ENCODE data around the gene SRI.

SRI gene

DNA sequence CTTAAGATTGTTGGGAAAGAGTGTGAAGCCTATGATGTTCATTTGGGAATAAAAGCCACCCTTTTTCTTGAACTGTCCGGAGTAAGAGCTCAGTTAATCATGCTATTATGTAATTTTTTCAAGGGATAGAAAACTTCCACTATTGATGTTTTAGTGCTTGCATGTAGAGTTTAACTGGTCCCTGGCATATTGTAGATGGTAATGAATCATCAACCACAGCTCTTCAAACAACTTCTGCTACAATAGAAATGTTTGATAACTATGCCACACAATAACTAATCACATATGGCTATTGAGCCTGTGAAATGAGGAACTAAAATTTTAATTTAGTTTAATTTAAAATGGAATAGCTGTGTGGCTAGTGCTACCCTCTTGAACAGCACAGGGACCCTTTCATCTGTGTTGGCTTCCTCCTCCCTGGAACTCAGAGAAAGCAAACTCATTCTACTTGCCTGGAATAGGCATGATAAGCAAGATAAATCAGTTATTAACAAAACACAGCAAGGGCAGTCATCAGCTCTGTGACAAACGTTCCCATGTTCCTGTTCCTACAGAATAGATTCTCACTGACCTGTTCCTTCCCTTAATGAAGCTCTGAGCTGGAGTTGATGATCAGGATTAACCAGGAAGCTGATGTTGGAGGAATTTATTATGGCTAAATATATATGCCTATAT lies 4.9 kb upstream of the SRI start:
- DNase-seq, result no peak

DNA sequence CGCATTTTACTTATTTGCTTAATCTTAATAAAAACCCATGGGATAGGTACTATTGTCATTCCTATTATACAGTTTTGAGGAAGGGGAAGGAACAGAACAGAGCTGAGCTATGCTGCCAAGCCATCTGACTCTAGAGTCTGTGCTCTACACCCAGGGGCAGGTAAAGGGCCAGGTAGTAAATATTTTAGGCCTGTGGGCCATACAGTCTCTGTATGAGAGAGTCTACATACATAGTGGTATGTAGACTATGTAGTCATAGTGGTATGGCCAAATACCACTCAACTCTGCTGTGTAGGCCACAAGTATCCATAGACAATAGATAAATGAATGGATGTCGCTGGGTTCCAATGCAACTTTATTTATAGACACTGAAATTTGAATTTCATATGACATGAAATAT lies 3.4 kb upstream of the SRI start:
- no peak for DNase-seq

DNA sequence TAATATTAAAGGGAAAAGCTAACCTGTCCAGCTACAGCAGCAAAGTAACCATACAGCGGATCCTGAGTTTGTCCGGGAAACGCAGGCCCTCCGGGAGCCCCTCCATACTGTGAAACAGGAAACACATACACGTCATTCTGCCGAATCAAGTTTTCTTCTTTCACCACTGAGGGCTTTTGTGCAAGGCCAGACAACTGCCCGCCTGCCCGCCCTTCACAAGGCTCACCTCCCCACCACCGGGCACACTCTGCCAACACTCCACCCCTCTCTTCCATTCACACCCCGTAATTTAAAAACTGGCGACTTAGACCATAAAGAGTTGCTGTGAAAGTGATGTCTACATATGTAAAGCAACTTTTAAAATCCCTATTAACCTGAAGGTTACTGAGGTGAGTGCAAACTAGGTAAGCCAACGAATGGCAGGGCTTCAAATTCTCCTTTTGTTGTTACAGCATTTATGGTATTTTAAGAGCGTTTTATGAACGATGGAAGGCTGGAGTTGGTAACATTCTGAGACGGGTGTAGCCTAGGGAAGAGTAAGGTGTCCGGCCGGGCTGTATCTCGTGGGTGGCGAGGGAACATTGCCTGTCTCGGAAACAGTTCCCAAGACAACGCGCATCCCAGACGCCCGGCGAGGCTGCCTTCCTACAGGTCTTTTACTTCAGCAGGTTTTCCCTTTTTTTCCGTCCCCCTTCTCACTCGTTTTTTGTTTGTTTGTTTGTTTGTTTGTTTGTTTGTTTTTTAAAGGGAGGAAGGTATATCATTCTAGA lies 817 bp downstream of the SRI start:
- DNase-seq, result peak; percentile 73

- DNase-seq, result no peak
These were observed 1.5 kb downstream of the SRI start for GRCh38 chr7:88218429-88218745.

GRCh38 chr7:88217675-88218428 lies 2.0 kb downstream of the SRI start:
- DNase-seq, result no peak

DNA sequence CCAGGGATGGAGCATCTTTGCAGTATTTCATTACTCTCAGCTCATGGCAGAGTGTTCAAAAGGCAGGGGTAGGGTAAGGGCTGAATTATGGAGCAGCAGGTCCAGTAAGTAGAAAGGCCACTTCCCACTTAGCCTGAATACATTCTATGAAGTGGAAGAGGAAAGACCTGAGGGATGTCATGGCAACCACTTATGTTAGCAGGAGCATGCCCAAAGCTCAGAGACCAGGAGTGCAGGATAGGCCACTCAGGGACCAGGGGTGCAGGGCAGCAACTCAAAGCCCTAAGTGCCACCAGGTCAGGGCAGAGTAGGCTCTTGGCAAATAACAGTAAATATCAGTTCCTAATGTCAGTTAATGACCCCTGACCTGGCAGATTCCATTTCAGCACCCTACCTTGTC lies 3.6 kb downstream of the SRI start:
- DNase-seq, result no peak

DNA sequence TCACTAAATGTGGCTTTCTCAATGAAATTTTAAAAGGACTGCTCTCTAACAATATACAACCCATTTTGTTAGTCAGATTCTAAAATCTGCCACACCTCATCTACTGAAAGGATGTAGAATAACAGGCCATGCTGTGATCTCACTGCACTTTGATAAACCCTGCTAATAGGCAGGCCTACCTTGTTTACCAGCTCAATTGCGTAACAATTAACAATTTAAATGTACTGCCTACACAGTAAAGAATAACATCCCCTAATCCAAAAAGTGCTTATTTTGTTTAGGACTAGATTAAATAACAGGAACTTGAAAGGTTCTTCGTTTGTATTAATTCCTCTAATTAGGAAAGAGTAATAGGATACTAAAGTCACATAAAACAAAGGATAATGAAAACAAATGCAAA lies 4.5 kb downstream of the SRI start:
- DNase-seq, result no peak

DNA sequence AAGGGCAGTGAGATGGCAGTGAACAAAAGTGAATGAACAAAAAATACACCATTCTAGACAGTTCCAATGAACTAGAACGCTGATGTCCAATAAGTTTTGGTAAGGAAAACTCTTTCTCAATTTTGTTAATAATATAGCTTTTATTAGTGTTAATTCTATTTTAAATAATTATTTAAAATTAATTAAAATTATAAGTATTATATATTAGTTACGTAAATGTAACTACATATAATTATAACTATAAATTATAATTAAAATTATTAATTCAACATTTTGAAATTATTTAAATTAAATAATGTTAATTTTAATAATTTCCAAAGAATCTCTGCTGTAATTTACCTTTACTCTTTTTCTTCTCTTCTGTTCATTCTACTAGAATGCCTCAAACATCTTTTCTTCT lies 5.4 kb downstream of the SRI start:
- DNase-seq, result no peak

DNA sequence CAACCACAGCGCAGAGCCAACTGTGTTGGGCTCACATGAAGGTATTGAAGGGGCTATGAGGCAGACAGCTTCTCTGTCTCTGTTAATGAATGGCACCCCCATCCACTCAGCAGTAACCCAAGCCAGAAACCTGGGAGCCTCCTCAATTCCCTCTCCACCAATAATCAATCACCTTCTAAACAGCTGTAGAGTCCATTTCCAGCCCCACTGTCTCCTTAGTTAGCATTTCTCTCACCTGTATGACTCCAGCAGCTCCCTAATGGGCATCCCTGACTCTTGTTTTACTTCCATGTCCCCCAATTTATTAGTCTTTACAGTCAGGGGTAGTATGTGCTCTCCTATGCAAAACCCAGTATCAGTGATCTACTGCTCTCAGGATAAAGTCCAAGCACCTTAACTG lies 6.9 kb downstream of the SRI start:
- no peak for DNase-seq

DNA sequence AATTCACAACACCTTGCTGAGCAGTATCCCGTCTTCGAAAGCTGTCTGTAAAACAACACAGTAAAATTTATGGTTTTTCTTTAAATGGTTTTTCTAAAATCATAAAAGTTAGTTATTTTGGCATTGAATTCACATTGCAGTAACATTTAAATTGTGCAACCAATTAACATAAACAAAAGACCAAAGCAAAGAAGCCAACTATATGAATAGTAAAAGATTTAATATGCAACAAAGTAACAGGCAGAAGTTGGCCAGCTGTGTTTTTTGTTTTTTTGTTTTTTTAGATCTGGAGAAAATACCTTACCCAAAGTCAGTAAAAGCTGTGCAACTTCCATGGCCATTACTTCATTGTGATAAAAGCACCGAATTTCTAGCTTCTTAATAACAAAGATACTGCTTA lies 11.3 kb downstream of the SRI start:
- no peak for DNase-seq

GRCh38 chr7:88206254-88206653 lies 13.6 kb downstream of the SRI start:
- DNase-seq, result no peak

DNA sequence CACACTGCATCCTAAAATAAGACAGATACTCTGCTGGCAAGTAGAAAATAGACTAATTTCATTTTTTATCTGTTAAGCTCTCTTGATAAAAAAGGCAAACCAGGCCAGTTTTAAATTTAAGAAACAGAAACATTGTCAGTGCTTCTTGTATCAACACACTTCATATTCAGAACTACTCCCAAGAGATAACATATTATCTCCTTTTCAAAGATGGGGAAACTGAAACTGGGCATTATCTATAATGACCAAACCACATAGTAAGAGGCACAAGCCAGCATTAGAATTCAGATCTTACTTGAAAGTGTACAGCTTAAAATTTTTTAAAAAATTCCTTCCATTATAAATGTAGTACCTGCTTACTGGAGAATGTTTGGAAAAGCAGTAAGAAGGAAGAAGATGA lies 14.7 kb downstream of the SRI start:
- DNase-seq, result no peak

- no peak for DNase-seq
These were observed 15.2 kb downstream of the SRI start for GRCh38 chr7:88204525-88205110.

GRCh38 chr7:88203401-88203800 lies 16.4 kb downstream of the SRI start:
- no peak for DNase-seq

DNA sequence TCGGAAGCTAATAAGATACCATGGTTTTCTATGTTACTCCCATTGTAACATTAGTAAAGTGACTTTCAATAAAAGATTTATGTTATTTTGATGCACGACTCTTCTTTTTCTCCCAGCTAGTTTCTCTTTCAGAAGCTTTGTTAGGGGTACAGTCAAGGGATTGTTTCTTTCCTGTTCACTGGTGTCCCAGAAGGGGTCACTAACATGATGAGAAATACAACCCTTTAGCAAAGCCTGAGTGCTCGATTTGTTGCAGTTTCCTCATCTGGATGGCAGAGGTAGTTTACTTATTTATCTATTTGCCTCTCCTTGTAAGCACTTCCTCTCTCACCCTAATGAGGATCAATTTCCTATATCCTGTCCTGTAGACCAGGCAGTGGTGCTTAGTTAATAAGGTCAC lies 17.0 kb downstream of the SRI start:
- DNase-seq, result no peak

DNA sequence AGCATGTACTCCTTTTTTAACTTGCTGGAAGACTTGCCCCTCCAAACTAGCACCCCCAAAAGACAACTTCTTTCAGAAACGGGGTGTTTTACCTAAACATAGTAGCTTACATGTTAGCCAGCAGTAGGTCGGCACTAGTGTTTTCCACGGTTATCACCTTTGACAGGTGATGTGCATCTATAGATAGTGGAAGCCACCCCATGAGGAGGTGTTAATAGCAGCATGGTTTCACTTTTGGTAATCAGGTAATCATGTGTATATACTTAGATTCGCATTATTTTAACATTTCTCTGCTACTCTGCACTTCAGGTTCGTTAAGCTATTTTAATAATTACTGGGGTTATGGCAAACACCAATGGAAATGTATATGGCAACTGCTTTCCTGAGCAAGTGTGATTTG lies 17.6 kb downstream of the SRI start:
- no peak for DNase-seq

DNA sequence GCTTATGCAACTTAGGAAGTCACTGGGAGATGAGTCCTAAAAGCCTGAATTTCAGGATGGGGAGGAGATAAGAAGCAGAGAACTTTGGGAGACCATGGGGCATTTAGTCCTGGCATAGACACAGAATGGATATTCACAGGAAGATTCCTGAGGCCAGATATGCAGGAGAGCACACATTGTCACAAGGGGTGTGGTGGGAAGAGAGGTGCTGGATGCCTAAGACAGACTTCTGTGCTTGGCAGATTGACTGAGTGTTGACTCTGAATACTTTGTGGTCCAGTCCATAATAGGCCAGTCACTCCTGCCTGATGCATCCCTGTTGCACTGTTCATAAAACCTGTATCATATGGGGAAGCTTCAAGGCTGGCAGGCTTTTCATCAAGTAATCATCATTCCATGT lies 18.5 kb downstream of the SRI start:
- DNase-seq, result no peak

DNA sequence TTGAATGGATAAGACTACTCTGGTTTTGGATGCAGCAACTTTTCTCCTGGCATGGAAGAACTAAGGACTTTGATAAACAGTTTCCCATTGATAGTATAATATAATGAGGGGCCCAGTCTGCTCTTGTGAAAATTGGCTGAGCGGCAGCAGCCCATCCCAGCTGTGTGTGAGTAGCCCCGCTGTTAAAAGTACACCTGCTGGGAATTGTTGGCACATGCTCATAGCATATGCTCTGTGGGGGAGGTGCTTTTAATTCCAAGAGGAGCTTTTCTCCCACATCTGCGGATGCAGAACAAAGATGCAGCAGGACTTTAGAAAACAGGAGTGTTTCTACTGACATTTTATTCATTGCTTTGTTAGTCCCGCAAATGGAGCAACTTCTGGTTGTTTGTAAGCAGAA lies 19.0 kb downstream of the SRI start:
- DNase-seq, result no peak

GRCh38 chr7:88200261-88200660 lies 19.6 kb downstream of the SRI start:
- no peak for DNase-seq

- DNase-seq, result no peak
These were observed 27.9 kb downstream of the SRI start for GRCh38 chr7:88191911-88192310.

- DNase-seq, result no peak
These were observed 34.2 kb downstream of the SRI start for GRCh38 chr7:88185650-88186049.

DNA sequence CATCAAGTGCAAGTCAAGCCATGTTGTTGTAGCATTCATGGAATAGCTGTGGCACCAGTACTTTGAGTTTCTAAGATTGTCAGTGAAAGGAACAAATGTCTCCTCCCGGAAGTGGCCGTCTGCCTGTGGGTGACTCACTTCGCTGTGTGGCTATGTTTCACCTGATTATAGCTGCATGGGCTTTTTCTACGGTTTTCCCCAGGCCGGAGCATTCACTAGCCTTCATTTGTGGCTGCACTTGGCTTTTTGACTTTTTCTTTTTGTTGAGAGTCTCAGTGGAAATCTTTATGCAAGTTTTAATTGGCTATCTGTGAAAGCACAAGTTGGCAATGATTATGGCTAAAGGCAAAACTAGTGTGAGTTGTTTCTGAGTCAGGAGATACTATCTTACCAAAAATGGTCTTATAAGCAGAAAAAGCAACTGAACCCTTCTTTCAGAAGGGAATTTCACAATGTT lies 35.0 kb downstream of the SRI start:
- DNase-seq, result peak; percentile 64

DNA sequence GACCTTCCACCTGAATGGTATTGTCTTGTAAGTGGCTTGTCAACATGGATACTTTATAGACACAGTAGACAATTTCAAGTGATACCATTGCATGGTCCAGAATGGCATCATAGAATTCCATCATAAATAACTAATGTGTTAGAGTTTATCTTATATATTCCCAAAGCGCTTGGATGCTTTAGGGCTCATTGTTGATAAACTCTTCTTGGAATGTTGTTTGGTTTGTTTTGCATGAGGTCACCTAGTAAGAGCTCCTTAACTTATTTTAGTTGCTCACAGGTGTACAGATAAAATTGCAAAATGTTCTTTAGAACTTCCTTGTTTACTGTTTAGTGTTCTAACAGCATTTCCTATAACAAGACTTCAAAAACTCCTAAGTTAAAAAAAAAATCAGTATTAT lies 36.8 kb downstream of the SRI start:
- DNase-seq, result no peak

- no peak for DNase-seq
These were observed 43.6 kb downstream of the SRI start for GRCh38 chr7:88176190-88176589.

Data from activated effector memory CD4-positive, alpha-beta T cell treated with anti-CD3 and anti-CD28 coated beads, Interleukin-2, amount 50 U/mL, for 16 hours (primary cell).